ENCODE results near the gene KPNA3. TPM values are rescaled to one million over a fixed set of nuclear protein-coding genes. Genes with fewer than 3 reads are reported as not detected.

The KPNA3 gene
- total and polyA plus RNA-seq, 2 experiments from 2014 or later = 30.5 to 55.7 TPM

DNA sequence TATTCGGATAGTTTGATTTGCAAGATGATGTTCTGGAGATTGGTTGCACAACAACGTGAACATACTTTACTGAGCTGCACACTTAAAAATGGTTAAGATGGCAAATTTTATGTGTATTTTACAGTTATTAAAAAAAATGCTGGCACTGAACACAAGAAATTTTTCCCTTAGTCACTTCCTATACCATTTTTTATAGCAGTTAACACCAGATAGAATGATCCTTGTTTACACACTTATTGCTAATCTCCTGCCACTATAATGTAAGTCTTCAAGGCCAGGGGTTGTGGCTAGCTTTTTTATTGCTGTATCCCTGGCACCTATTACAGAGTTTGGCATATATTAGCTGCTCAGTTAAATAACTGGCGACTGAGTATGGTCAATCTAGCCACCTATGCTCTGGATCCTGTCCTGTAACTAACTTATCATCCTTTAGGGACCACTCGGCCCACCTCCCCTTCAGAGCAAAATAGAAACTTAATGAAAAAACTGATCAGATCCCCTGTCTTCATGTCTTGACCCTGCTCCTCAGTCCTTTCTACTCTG, 99.2 kb downstream of the KPNA3 start (continued):
- TF ChIP-seq, protein P1, sequence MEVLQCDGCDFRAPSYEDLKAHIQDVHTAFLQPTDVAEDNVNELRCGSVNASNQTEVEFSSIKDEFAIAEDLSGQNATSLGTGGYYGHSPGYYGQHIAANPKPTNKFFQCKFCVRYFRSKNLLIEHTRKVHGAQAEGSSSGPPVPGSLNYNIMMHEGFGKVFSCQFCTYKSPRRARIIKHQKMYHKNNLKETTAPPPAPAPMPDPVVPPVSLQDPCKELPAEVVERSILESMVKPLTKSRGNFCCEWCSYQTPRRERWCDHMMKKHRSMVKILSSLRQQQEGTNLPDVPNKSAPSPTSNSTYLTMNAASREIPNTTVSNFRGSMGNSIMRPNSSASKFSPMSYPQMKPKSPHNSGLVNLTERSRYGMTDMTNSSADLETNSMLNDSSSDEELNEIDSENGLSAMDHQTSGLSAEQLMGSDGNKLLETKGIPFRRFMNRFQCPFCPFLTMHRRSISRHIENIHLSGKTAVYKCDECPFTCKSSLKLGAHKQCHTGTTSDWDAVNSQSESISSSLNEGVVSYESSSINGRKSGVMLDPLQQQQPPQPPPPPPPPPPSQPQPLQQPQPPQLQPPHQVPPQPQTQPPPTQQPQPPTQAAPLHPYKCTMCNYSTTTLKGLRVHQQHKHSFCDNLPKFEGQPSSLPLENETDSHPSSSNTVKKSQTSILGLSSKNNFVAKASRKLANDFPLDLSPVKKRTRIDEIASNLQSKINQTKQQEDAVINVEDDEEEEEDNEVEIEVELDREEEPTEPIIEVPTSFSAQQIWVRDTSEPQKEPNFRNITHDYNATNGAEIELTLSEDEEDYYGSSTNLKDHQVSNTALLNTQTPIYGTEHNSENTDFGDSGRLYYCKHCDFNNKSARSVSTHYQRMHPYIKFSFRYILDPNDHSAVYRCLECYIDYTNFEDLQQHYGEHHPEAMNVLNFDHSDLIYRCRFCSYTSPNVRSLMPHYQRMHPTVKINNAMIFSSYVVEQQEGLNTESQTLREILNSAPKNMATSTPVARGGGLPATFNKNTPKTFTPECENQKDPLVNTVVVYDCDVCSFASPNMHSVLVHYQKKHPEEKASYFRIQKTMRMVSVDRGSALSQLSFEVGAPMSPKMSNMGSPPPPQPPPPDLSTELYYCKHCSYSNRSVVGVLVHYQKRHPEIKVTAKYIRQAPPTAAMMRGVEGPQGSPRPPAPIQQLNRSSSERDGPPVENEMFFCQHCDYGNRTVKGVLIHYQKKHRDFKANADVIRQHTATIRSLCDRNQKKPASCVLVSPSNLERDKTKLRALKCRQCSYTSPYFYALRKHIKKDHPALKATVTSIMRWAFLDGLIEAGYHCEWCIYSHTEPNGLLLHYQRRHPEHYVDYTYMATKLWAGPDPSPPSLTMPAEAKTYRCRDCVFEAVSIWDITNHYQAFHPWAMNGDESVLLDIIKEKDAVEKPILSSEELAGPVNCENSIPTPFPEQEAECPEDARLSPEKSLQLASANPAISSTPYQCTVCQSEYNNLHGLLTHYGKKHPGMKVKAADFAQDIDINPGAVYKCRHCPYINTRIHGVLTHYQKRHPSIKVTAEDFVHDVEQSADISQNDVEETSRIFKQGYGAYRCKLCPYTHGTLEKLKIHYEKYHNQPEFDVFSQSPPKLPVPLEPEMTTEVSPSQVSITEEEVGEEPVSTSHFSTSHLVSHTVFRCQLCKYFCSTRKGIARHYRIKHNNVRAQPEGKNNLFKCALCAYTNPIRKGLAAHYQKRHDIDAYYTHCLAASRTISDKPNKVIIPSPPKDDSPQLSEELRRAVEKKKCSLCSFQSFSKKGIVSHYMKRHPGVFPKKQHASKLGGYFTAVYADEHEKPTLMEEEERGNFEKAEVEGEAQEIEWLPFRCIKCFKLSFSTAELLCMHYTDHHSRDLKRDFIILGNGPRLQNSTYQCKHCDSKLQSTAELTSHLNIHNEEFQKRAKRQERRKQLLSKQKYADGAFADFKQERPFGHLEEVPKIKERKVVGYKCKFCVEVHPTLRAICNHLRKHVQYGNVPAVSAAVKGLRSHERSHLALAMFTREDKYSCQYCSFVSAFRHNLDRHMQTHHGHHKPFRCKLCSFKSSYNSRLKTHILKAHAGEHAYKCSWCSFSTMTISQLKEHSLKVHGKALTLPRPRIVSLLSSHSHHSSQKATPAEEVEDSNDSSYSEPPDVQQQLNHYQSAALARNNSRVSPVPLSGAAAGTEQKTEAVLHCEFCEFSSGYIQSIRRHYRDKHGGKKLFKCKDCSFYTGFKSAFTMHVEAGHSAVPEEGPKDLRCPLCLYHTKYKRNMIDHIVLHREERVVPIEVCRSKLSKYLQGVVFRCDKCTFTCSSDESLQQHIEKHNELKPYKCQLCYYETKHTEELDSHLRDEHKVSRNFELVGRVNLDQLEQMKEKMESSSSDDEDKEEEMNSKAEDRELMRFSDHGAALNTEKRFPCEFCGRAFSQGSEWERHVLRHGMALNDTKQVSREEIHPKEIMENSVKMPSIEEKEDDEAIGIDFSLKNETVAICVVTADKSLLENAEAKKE (CRISPR knock-in tag; IDR thresholded peaks at IDR 0.05) = no peak
- TF ChIP-seq ZNF114 (CRISPR knock-in tag; IDR thresholded peaks at IDR 0.05) (no peak), EZH2phosphoT487 (IDR thresholded peaks at IDR 0.05; ENCODE audit: unreplicated experiment) (no peak)
- TF ChIP-seq, protein P2, sequence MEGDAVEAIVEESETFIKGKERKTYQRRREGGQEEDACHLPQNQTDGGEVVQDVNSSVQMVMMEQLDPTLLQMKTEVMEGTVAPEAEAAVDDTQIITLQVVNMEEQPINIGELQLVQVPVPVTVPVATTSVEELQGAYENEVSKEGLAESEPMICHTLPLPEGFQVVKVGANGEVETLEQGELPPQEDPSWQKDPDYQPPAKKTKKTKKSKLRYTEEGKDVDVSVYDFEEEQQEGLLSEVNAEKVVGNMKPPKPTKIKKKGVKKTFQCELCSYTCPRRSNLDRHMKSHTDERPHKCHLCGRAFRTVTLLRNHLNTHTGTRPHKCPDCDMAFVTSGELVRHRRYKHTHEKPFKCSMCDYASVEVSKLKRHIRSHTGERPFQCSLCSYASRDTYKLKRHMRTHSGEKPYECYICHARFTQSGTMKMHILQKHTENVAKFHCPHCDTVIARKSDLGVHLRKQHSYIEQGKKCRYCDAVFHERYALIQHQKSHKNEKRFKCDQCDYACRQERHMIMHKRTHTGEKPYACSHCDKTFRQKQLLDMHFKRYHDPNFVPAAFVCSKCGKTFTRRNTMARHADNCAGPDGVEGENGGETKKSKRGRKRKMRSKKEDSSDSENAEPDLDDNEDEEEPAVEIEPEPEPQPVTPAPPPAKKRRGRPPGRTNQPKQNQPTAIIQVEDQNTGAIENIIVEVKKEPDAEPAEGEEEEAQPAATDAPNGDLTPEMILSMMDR (conservative IDR thresholded peaks at IDR 0.05; ENCODE audit: low read depth in 2 of 2) = no peak

DNA sequence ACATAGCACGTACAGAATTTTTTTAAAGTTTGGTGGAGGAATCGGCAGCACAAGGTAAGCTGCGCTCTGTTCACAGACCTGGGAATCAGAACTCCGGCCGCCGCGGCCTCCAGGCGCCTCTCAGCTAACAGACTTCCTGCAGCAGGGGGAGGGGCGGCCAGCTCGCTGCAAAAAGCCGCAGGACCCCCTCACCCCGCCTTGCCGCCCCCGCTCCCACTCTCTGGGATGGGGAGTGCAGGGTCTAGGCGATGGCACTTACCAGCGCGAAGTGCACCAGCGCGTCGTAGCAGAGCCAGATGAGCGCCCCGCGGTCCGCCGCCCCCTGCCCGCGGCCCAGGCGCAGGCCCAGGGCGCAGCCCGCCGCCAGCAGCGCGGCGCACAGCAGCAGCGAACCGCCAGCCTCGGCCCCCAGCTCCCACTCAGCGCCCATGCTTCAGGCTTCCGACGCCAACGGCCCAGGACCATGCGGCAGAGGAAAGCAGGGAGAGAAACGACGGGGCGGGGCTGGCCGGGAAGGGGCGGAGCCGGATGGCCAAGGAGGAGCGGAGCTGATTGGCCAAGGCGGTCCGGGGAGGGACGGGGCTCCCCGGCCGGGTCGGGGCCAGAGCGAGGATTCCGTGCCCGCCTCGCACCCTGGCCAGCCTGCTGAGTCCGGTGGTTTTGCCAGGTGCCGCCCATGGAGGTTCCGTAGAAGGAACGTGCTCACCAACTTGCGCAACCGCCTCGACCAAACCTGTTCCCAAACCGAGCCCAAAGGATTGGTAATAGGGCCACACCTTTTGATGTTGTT, 101.3 kb downstream of the KPNA3 start, which contains the start of gene EBPL:
TSS of gene EBPL (minus strand) at position 492 of the 790 bp plus-strand sequence. CDS start at position 430, 62 bp downstream.
- Mint-ChIP-seq H3K9me3 (no peaks in the 10 kb centered on the region), H3K4me1 (peaks cover 40% of the 10 kb centered on the region), H3K4me3 (peak within 1 kb of the TSS; percentile 88), H3K27ac (peak within 1 kb of the TSS; percentile 81), H3K36me3 (ENCODE audit: low read depth) (peaks cover 28% of the 10 kb centered on the region), H3K27me3 (ENCODE audit: insufficient read depth, low read depth, poor library complexity) (peaks cover 19% of the 10 kb centered on the region)
- H3K4me2 ChIP-seq = peak within 1 kb of the TSS; percentile 97
- no peak for TF ChIP-seq JUNB (IDR thresholded peaks at IDR 0.05; ENCODE audit: unreplicated experiment)
- TF ChIP-seq POLR2AphosphoS5 (IDR thresholded peaks at IDR 0.05; ENCODE audit: low read depth) = peak; percentile 90
- TF ChIP-seq, protein P3, sequence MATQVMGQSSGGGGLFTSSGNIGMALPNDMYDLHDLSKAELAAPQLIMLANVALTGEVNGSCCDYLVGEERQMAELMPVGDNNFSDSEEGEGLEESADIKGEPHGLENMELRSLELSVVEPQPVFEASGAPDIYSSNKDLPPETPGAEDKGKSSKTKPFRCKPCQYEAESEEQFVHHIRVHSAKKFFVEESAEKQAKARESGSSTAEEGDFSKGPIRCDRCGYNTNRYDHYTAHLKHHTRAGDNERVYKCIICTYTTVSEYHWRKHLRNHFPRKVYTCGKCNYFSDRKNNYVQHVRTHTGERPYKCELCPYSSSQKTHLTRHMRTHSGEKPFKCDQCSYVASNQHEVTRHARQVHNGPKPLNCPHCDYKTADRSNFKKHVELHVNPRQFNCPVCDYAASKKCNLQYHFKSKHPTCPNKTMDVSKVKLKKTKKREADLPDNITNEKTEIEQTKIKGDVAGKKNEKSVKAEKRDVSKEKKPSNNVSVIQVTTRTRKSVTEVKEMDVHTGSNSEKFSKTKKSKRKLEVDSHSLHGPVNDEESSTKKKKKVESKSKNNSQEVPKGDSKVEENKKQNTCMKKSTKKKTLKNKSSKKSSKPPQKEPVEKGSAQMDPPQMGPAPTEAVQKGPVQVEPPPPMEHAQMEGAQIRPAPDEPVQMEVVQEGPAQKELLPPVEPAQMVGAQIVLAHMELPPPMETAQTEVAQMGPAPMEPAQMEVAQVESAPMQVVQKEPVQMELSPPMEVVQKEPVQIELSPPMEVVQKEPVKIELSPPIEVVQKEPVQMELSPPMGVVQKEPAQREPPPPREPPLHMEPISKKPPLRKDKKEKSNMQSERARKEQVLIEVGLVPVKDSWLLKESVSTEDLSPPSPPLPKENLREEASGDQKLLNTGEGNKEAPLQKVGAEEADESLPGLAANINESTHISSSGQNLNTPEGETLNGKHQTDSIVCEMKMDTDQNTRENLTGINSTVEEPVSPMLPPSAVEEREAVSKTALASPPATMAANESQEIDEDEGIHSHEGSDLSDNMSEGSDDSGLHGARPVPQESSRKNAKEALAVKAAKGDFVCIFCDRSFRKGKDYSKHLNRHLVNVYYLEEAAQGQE (IDR thresholded peaks at IDR 0.05; ENCODE audit: unreplicated experiment) = no peak
- TF ChIP-seq ZNF114 (CRISPR knock-in tag; IDR thresholded peaks at IDR 0.05) = peak; percentile 45; the same call in 1 of the 2 replicates
- TF ChIP-seq STAT1 (IDR thresholded peaks at IDR 0.05; ENCODE audit: unreplicated experiment) = no peak
- DNase-seq (ENCODE audit: low spot score) = peak; percentile 98
- peak; percentile 96 for ATAC-seq
- no peaks in the 10 kb centered on the region for H3K9me2 ChIP-seq (ENCODE audit: insufficient read depth)
- H3K4me3 ChIP-seq = peak within 1 kb of the TSS; percentile 92
- peaks cover 15% of the 10 kb centered on the region for H3K36me3 ChIP-seq (ENCODE audit: insufficient read depth)
- peak within 1 kb of the TSS; percentile 99 for H2AFZ ChIP-seq
- H3K27ac ChIP-seq (ENCODE audit: low read depth) = peak within 1 kb of the TSS; percentile 80
- peaks cover 47% of the 10 kb centered on the region for H3K79me2 ChIP-seq (replicated peaks; ENCODE audit: insufficient read depth)
- H4K20me1 ChIP-seq (replicated peaks; ENCODE audit: insufficient read depth) = peaks cover 28% of the 10 kb centered on the region
- H3K4me1 ChIP-seq (ENCODE audit: insufficient read depth) = peaks cover 20% of the 10 kb centered on the region
- H3K27me3 ChIP-seq (ENCODE audit: insufficient read depth) = no peaks in the 10 kb centered on the region
- peaks cover 4% of the 10 kb centered on the region; the same call in 1 of the 2 replicates for H3F3A ChIP-seq (replicated peaks; ENCODE audit: low read depth)

All from GM23338 (cell line).